Endothelial cell of umbilical vein (primary cell): ENCODE measurements around the gene FBXW4. TPM values are rescaled to one million over a fixed set of nuclear protein-coding genes. Genes with fewer than 3 reads are reported as not detected.

Experiments
- BruUV-seq: library from RNA; stranded (reverse); fragments of 400-500 nt; replicated peaks from 2 replicates; lab custom pipeline; 2021; lab: Mats Ljungman, UMichigan
- CTCF ChIA-PET: fragments of 300-600, 350-600 bp; sonication (Branson Sonifier 250); formaldehyde crosslinking; loops from one replicate; lab custom pipeline; 2021; ENCODE audit warnings: antibody characterized with exemption, inconsistent platforms; lab: Charles Lee
- POLR2A ChIA-PET: fragments of 300-600, 350-600 bp; sonication (Branson Sonifier 250); formaldehyde crosslinking; loops from one replicate; lab custom pipeline; 2021; ENCODE audit warnings: antibody characterized with exemption, inconsistent platforms; lab: Charles Lee
- DNase-seq: peaks from one replicate; pipeline ENCODE4 v3.0.0-alpha.2; 2011; ENCODE audit warnings: low read depth, low spot score
- FAIRE-seq: peaks from 2 replicates; lab custom pipeline; 2011; peaks lifted over from hg19 to GRCh38; lab: Jason Lieb, UNC
- H2AFZ ChIP-seq: 2 replicates; pipeline ENCODE4 v1.6.0; 2012; ENCODE audit warnings: low read depth, low read length, control low read depth, inconsistent platforms
- H3K27ac ChIP-seq: 2 replicates; pipeline ENCODE4 v1.5.1; 2011; ENCODE audit warnings: low read depth, mild to moderate bottlenecking, control low read depth, low read length, moderate library complexity; ENCODE audit not compliant: insufficient read depth
- H3K27me3 ChIP-seq, 2 experiments: 2 replicates each; pipeline versions ENCODE4 v1.6.0 to v1.6.1; 2011; ENCODE audit warnings: low read length in 2 of 2, mixed read lengths in 1 of 2; ENCODE audit not compliant: control insufficient read depth in 2 of 2, insufficient read depth in 2 of 2
- H3K36me3 ChIP-seq, 2 experiments: 2 replicates in 1 of 2; 3 replicates in 1 of 2; pipeline ENCODE4 v1.5.1; 2011; ENCODE audit warnings: low read length in 2 of 2, mild to moderate bottlenecking in 1 of 2, moderate library complexity in 1 of 2; ENCODE audit not compliant: control insufficient read depth in 2 of 2, insufficient read depth in 2 of 2; ENCODE audit errors: extremely low read depth in 1 of 2
- H3K4me1 ChIP-seq: 3 replicates; pipeline ENCODE4 v1.5.1; 2011; ENCODE audit warnings: mild to moderate bottlenecking, low read length; ENCODE audit not compliant: control insufficient read depth, insufficient read depth; ENCODE audit errors: extremely low read depth
- H3K4me2 ChIP-seq: 2 replicates; pipeline ENCODE4 v1.6.1; 2011; ENCODE audit warnings: low read length, control low read depth, mixed read lengths; ENCODE audit not compliant: insufficient read depth
- H3K4me3 ChIP-seq, 3 experiments: fragments of 200-600 bp in 1 of 3; sonication (generic), shearing (Covaris generic) in 1 of 3; replicated peaks in 1 of 3; 2 replicates each; pipeline ENCODE4 v1.5.1; 2011 to 2016; ENCODE audit warnings: control low read depth in 3 of 3, low read length in 3 of 3, mild to moderate bottlenecking in 2 of 3, inconsistent platforms in 1 of 3, low read depth in 1 of 3, moderate library complexity in 1 of 3; ENCODE audit not compliant: insufficient read depth in 1 of 3
- H3K79me2 ChIP-seq: 2 replicates; pipeline ENCODE4 v1.6.0; 2012; ENCODE audit warnings: low read length, inconsistent platforms; ENCODE audit not compliant: control insufficient read depth, insufficient read depth
- H3K9ac ChIP-seq: replicated peaks from 2 replicates; pipeline ENCODE3; 2011; ENCODE audit warnings: low read length, control low read depth; ENCODE audit not compliant: insufficient read depth; ENCODE audit errors: extremely low read depth
- H3K9me1 ChIP-seq: replicated peaks from 3 replicates; pipeline ENCODE4 v1.6.0; 2011; ENCODE audit warnings: mild to moderate bottlenecking, low read length; ENCODE audit not compliant: control insufficient read depth, insufficient read depth; ENCODE audit errors: extremely low read depth
- H3K9me3 ChIP-seq: replicated peaks from 2 replicates; pipeline ENCODE4 v1.5.1; 2012; ENCODE audit warnings: low read length, inconsistent platforms; ENCODE audit not compliant: control insufficient read depth, insufficient read depth
- H4K20me1 ChIP-seq: replicated peaks from 2 replicates; pipeline ENCODE3; 2011; ENCODE audit warnings: mild to moderate bottlenecking, low read length; ENCODE audit not compliant: control insufficient read depth, insufficient read depth; ENCODE audit errors: extremely low read depth
- CTCF ChIP-seq, 2 donors: IDR thresholded peaks; 1 replicate in 1 of 2; 2 replicates in 1 of 2; pipeline ENCODE4 v1.5.1; 2011; ENCODE audit warnings: low read length in 2 of 2, mild to moderate bottlenecking in 2 of 2, moderate library complexity in 2 of 2, control low read depth in 1 of 2, inconsistent platforms in 1 of 2, low read depth in 1 of 2; ENCODE audit not compliant: insufficient read depth in 1 of 2; ENCODE audit errors: extremely low read depth in 1 of 2
- EZH2 ChIP-seq: IDR thresholded peaks from 2 replicates; pipeline ENCODE4 v1.6.1; 2012; ENCODE audit warnings: borderline replicate concordance, low read depth, mild to moderate bottlenecking, moderate library complexity, low read length, inconsistent platforms; ENCODE audit not compliant: severe bottlenecking
- FOS ChIP-seq: IDR thresholded peaks from 2 replicates; pipeline ENCODE4 v1.6.1; 2011; ENCODE audit warnings: mild to moderate bottlenecking, low read length, moderate library complexity, borderline replicate concordance; ENCODE audit not compliant: insufficient read depth
- GATA2 ChIP-seq: IDR thresholded peaks from 2 replicates; pipeline ENCODE4 v1.7.0; 2011; ENCODE audit warnings: low read depth, mild to moderate bottlenecking, moderate library complexity, mixed read lengths, low read length; ENCODE audit not compliant: insufficient read length, insufficient read depth
- JUN ChIP-seq: IDR thresholded peaks from 2 replicates; pipeline ENCODE4 v1.6.1; 2011; ENCODE audit warnings: borderline replicate concordance, low read depth; ENCODE audit not compliant: insufficient read length, insufficient read depth
- MAX ChIP-seq: IDR thresholded peaks from 2 replicates; pipeline ENCODE4 v1.6.1; 2011; ENCODE audit not compliant: insufficient read depth, insufficient read length
- MYC ChIP-seq: IDR thresholded peaks from one replicate; pipeline ENCODE4 v1.6.1; 2011; ENCODE audit warnings: mild to moderate bottlenecking, low read depth, low read length
- POLR2A ChIP-seq: IDR thresholded peaks from 2 replicates; pipeline ENCODE4 v1.6.1; 2012; ENCODE audit warnings: low read depth, mild to moderate bottlenecking, control low read depth, low read length
- POLR2AphosphoS5 ChIP-seq: IDR thresholded peaks from 2 replicates; pipeline ENCODE4 v1.6.1; 2012; ENCODE audit warnings: low read depth, mild to moderate bottlenecking, control low read depth, low read length, moderate library complexity; ENCODE audit not compliant: insufficient read depth
- dilution Hi-C: fragments of 300-500 bp; cut with MboI; formaldehyde crosslinking; loops from one replicate; pipeline ENCODE4 v1.15.0; 2019; ENCODE audit warnings: low sequenced_read_pairs; ENCODE audit not compliant: extremely low pct_ligation_motif_present
- intact Hi-C: fragments of 100-400 bp; cut with micrococcal nuclease; formaldehyde crosslinking; loops from one replicate; pipeline ENCODE4 v1.10.0; 2022
- polyA plus RNA-seq, 4 experiments: library from polyadenylated mRNA; depleted of rRNA in 3 of 4; stranded (reverse) in 3 of 4; unstranded in 1 of 4; fragments of >200 nt; gene quantifications; 2 replicates each; pipeline versions ENCODE4 v1.2.1 to v1.2.3, GENCODE V29; 2011 to 2012; ENCODE audit warnings: missing spikeins in 1 of 4
- total RNA-seq: library from RNA; stranded (reverse); gene quantifications from 2 replicates; pipeline ENCODE4 v1.2.3, GENCODE V29; 2021

The FBXW4 gene
- total and polyA plus RNA-seq, 2 donors (not counting 3 experiments of a cell fraction or from before 2014, with no cell fraction given), result 20.8 to 21.1 TPM

- Histone ChIP-seq H3K9ac (no peak overlapping the region), H3K4me3 (no peak overlapping the region), H3K36me3 (peaks cover 0 to 4% of the 10 kb centered on the region in 2 experiments), H3K9me3 (no peaks in the 10 kb centered on the region), H3K4me1 (peaks cover under 1% of the 10 kb centered on the region), H3K9me1 (no peaks in the 10 kb centered on the region), H4K20me1 (no peaks in the 10 kb centered on the region), H3K27me3 (no peaks in the 10 kb centered on the region), H2AFZ (no peak overlapping the region), H3K4me2 (no peak overlapping the region), H3K79me2 (no peaks in the 10 kb centered on the region), H3K27ac (no peak overlapping the region)
- dilution Hi-C loops, result no loop called here
- TF ChIP-seq GATA2, result no peak
- no peak for TF ChIP-seq CTCF (IDR thresholded peaks at IDR 0.05; ENCODE audit: extremely low read depth in 1 of 2, insufficient read depth in 1 of 2, low read depth in 1 of 2, low read length in 2 of 2)
- TF ChIP-seq POLR2AphosphoS5, result no peak
- no peak for TF ChIP-seq MAX
- TF ChIP-seq FOS, result no peak
- no peak for TF ChIP-seq MYC
- no peak for TF ChIP-seq JUN
- no peak for TF ChIP-seq EZH2
- TF ChIP-seq POLR2A, result no peak
- no peak for DNase-seq
- BruUV-seq, result no TSS peak
- ChIA-PET POLR2A (interaction anchor here (0.7 kb wide), 1 partner anchor 1019 kb away, joined by 6 read pairs; no protein-coding TSS in a partner anchor), CTCF (interaction anchor here (0.6 to 1.4 kb wide), 7 partner anchors 10 to 362 kb away, joined by 3 to 6 read pairs (median 3); no protein-coding TSS in a partner anchor)
- intact Hi-C loops, result no loop called here
- FAIRE-seq, result no peak
Measured at GRCh38 chr10:101575580-101576210, 119.3 kb downstream of the FBXW4 start.
